OCI-LY7 (cell line): ENCODE data around the gene FAM118B. TPM values are rescaled to one million over a fixed set of nuclear protein-coding genes. Genes with fewer than 3 reads are reported as not detected.

Experiments
- BruUV-seq: library from RNA; stranded (reverse); fragments of 400-500 nt; replicated peaks from 2 replicates; lab custom pipeline; 2021; lab: Mats Ljungman, UMichigan
- CTCF ChIA-PET: fragments of 300-600 bp; sonication (Branson Sonifier 250); formaldehyde crosslinking; loops from one replicate; lab custom pipeline; 2022; ENCODE audit warnings: antibody characterized with exemption; ENCODE audit not compliant: unreplicated experiment; lab: Charles Lee
- POLR2A ChIA-PET: fragments of 300-600 bp; sonication (Branson Sonifier 250); formaldehyde crosslinking; loops from one replicate; lab custom pipeline; 2022; ENCODE audit warnings: antibody characterized with exemption; lab: Charles Lee
- DNase-seq: peaks from one replicate; pipeline ENCODE4 v3.0.0-alpha.2; 2015; ENCODE audit warnings: low spot score
- H2AFZ ChIP-seq: fragments of 200-600 bp; sonication (generic), shearing (Covaris generic); 2 replicates; pipeline ENCODE4 v1.6.1; 2014; ENCODE audit warnings: mild to moderate bottlenecking, antibody characterized with exemption, low read length, moderate library complexity
- H3K27ac ChIP-seq: fragments of 200-600 bp; sonication (generic); 2 replicates; pipeline ENCODE4 v1.5.1; 2014; ENCODE audit warnings: mixed run types, low read depth, mild to moderate bottlenecking, moderate library complexity, low read length, inconsistent platforms; ENCODE audit not compliant: poor library complexity, severe bottlenecking
- H3K36me3 ChIP-seq: fragments of 200-600 bp; sonication (generic); 2 replicates; pipeline ENCODE4 v1.6.1; 2014; ENCODE audit warnings: mild to moderate bottlenecking, antibody characterized with exemption, low read length, moderate library complexity, mixed read lengths; ENCODE audit not compliant: insufficient read depth
- H3K4me1 ChIP-seq: fragments of 200-600 bp; sonication (generic); 2 replicates; pipeline ENCODE4 v1.5.1; 2014; ENCODE audit warnings: mild to moderate bottlenecking, low read length; ENCODE audit not compliant: insufficient read depth, poor library complexity, severe bottlenecking
- H3K4me2 ChIP-seq: fragments of 200-600 bp; sonication (generic); 2 replicates; pipeline ENCODE4 v1.6.1; 2014; ENCODE audit warnings: mild to moderate bottlenecking, low read length
- H3K4me3 ChIP-seq: fragments of 200-600 bp; sonication (generic); 2 replicates; pipeline ENCODE4 v1.5.1; 2014; ENCODE audit warnings: mild to moderate bottlenecking, low read depth, low read length; ENCODE audit not compliant: poor library complexity, severe bottlenecking
- H3K79me2 ChIP-seq: fragments of 200-600 bp; sonication (generic); 2 replicates; pipeline ENCODE4 v1.6.1; 2016; ENCODE audit warnings: low read depth, mild to moderate bottlenecking, low read length, moderate library complexity, mixed read lengths; ENCODE audit not compliant: insufficient read depth
- H3K9me2 ChIP-seq: fragments of 200-600 bp; sonication (generic); 2 replicates; pipeline ENCODE4 v1.6.1; 2016; ENCODE audit warnings: mild to moderate bottlenecking, low read length, mixed read lengths; ENCODE audit not compliant: insufficient read depth
- H3K9me3 ChIP-seq: fragments of 200-600 bp; sonication (generic); 2 replicates; pipeline ENCODE4 v1.6.1; 2014; ENCODE audit warnings: mild to moderate bottlenecking, mixed run types, low read length, mixed read lengths
- H4K20me1 ChIP-seq: fragments of 200-600 bp; sonication (generic); 2 replicates; pipeline ENCODE4 v1.6.1; 2014; ENCODE audit warnings: mild to moderate bottlenecking, antibody characterized with exemption, low read length, moderate library complexity, mixed read lengths; ENCODE audit not compliant: insufficient read depth
- EZH2phosphoT487 ChIP-seq: fragments of 200-600 bp; sonication (generic); IDR thresholded peaks from 2 replicates; pipeline ENCODE4 v1.6.1; 2018; ENCODE audit warnings: low read depth, borderline replicate concordance, mild to moderate bottlenecking, mixed run types, antibody characterized with exemption, low read length, moderate library complexity, mixed read lengths
- intact Hi-C: fragments of 100-400 bp; cut with micrococcal nuclease; formaldehyde crosslinking; loops from one replicate; pipeline ENCODE4 v1.10.0; 2022; ENCODE audit not compliant: unreplicated experiment
- total RNA-seq, 2 experiments: library from RNA; depleted of rRNA in 1 of 2; stranded (reverse); fragments of >200 nt in 1 of 2; shearing (Covaris generic) in 1 of 2; gene quantifications; 2 replicates each; pipeline ENCODE4 v1.2.3, GENCODE V29; 2014 to 2022
- TF ChIP-seq, protein P1 (sequence below): fragments of 200-600 bp; sonication (generic); conservative IDR thresholded peaks from 2 replicates; pipeline ENCODE4 v1.5.1; 2014; ENCODE audit warnings: mild to moderate bottlenecking, antibody characterized with exemption, low read length, moderate library complexity, mixed read lengths

The FAM118B gene
- total RNA-seq, 2 experiments from 2014 or later: 9.9 to 14.8 TPM

GRCh38 chr11:126173257-126173656 lies 38.3 kb upstream of the FAM118B start:
- CTCF ChIA-PET: no interaction called here
- Histone ChIP-seq H3K9me3 (no peaks in the 10 kb centered on the region), H3K4me1 (no peaks in the 10 kb centered on the region), H2AFZ (no peak overlapping the region), H3K27ac (no peak overlapping the region), H3K4me3 (no peak overlapping the region), H3K36me3 (no peaks in the 10 kb centered on the region), H3K9me2 (no peaks in the 10 kb centered on the region), H3K79me2 (no peaks in the 10 kb centered on the region), H4K20me1 (no peaks in the 10 kb centered on the region), H3K4me2 (no peak overlapping the region)
- DNase-seq: no peak
- no TSS peak for BruUV-seq
- POLR2A ChIA-PET: no interaction called here
- intact Hi-C loops: no loop called here
- TF ChIP-seq, protein P1, sequence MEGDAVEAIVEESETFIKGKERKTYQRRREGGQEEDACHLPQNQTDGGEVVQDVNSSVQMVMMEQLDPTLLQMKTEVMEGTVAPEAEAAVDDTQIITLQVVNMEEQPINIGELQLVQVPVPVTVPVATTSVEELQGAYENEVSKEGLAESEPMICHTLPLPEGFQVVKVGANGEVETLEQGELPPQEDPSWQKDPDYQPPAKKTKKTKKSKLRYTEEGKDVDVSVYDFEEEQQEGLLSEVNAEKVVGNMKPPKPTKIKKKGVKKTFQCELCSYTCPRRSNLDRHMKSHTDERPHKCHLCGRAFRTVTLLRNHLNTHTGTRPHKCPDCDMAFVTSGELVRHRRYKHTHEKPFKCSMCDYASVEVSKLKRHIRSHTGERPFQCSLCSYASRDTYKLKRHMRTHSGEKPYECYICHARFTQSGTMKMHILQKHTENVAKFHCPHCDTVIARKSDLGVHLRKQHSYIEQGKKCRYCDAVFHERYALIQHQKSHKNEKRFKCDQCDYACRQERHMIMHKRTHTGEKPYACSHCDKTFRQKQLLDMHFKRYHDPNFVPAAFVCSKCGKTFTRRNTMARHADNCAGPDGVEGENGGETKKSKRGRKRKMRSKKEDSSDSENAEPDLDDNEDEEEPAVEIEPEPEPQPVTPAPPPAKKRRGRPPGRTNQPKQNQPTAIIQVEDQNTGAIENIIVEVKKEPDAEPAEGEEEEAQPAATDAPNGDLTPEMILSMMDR: no peak
- no peak for TF ChIP-seq EZH2phosphoT487

DNA sequence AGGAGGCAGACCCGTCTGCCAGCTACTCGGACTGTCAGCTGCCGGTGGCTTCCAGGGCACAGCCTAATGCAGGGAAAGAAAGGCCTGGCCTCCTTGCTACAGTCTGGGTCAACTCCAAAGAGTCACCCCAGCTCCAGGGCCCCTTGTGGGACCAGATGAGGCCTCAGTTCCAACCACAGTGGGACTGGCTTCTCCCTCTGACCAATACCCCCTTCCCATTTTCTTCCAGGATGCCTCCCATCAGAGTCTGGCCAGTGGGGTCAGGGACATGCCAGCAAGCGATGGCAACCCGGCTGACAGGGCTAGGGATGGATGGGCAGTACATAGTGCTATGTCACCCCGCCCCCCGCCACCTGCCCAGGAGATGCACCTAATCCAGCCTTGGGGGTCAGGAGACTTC lies 36.8 kb upstream of the FAM118B start:
- intact Hi-C loops: no loop called here
- H3K4me1 ChIP-seq: no peaks in the 10 kb centered on the region
- H3K4me2 ChIP-seq: no peak overlapping the region
- BruUV-seq: no TSS peak
- no peaks in the 10 kb centered on the region for H3K9me3 ChIP-seq
- H3K36me3 ChIP-seq: no peaks in the 10 kb centered on the region
- ChIA-PET CTCF (no interaction called here), POLR2A (interaction anchor here (0.6 to 1.1 kb wide), 3 partner anchors 12 to 200 kb away, joined by 3 to 4 read pairs (median 4); no protein-coding TSS in a partner anchor)
- no peak overlapping the region for H2AFZ ChIP-seq
- TF ChIP-seq, protein P1: no peak
- no peak for TF ChIP-seq EZH2phosphoT487
- H4K20me1 ChIP-seq: no peaks in the 10 kb centered on the region
- no peak for DNase-seq
- H3K27ac ChIP-seq: no peak overlapping the region
- no peak overlapping the region for H3K4me3 ChIP-seq
- H3K9me2 ChIP-seq: no peaks in the 10 kb centered on the region
- no peaks in the 10 kb centered on the region for H3K79me2 ChIP-seq

DNA sequence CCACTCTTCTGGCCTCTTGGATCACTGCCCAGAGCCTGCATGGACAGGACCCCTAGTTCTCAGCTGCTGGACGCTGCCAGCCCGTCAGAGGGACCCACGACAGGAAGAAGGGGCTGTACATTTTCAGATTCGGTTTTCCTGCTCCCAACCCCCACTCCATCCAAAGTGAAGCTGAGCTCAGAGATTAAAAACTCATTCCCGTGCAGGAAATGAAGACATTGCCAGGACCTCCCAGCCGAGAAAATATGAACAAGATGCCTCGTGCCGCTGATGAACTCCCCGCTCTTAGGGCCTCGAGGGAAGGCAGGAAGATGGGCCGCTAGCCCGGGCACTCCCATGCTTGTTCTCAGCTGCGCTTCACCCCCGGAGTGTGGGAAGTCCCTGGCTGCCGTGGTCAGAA lies 36.2 kb upstream of the FAM118B start:
- no peaks in the 10 kb centered on the region for H3K79me2 ChIP-seq
- H3K4me3 ChIP-seq: no peak overlapping the region
- H3K27ac ChIP-seq: no peak overlapping the region
- ChIA-PET POLR2A (interaction anchor here (0.6 to 1.1 kb wide), 3 partner anchors 11 to 199 kb away, joined by 3 to 4 read pairs (median 4); no protein-coding TSS in a partner anchor), CTCF (no interaction called here)
- no peaks in the 10 kb centered on the region for H3K36me3 ChIP-seq
- no peaks in the 10 kb centered on the region for H4K20me1 ChIP-seq
- no peak overlapping the region for H2AFZ ChIP-seq
- no TSS peak for BruUV-seq
- H3K4me1 ChIP-seq: no peaks in the 10 kb centered on the region
- no peaks in the 10 kb centered on the region for H3K9me3 ChIP-seq
- H3K4me2 ChIP-seq: no peak overlapping the region
- no peaks in the 10 kb centered on the region for H3K9me2 ChIP-seq
- DNase-seq: no peak
- intact Hi-C loops: no loop called here
- TF ChIP-seq, protein P1: no peak
- TF ChIP-seq EZH2phosphoT487: no peak
